ENCODE data around the gene ITGA1. TPM values are rescaled to one million over a fixed set of nuclear protein-coding genes. Genes with fewer than 3 reads are reported as not detected.
A peak's percentile ranks its signal among the peaks of the same experiment; 100 is the strongest.
"Not testable (repeated sequence)": the region's sequence is repeated elsewhere in the genome, so short reads cannot be mapped to it uniquely, and the experiment has no call there.

Gene ITGA1
- total and polyA plus RNA-seq, 2 donors (not counting 1 experiment from before 2014, with no cell fraction given) = 12.6 to 115 TPM

DNA sequence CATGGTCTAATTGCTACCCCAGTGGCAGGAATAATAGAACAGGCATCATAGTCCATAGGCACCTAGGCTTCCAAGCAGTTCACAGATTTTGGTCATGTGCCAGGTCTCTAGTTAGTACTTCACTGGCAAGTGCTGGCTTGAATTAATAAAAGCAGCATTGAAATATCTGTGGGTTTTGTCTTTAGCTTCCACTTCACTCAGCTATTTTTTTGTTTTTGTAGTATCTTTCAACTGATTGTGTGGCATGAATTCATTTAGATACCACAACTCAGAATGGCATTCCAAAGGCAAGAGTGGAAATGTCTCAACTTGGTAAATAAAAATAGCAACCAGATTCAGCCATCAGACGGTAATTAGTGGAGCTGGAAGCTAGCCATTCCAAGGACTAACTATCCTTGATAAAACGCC, 173.6 kb downstream of the ITGA1 start:
- TF ChIP-seq, protein P1, sequence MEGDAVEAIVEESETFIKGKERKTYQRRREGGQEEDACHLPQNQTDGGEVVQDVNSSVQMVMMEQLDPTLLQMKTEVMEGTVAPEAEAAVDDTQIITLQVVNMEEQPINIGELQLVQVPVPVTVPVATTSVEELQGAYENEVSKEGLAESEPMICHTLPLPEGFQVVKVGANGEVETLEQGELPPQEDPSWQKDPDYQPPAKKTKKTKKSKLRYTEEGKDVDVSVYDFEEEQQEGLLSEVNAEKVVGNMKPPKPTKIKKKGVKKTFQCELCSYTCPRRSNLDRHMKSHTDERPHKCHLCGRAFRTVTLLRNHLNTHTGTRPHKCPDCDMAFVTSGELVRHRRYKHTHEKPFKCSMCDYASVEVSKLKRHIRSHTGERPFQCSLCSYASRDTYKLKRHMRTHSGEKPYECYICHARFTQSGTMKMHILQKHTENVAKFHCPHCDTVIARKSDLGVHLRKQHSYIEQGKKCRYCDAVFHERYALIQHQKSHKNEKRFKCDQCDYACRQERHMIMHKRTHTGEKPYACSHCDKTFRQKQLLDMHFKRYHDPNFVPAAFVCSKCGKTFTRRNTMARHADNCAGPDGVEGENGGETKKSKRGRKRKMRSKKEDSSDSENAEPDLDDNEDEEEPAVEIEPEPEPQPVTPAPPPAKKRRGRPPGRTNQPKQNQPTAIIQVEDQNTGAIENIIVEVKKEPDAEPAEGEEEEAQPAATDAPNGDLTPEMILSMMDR (conservative IDR thresholded peaks at IDR 0.05 in 1 of 2, IDR thresholded peaks at IDR 0.05 in 1 of 2; ENCODE audit: low read depth in 1 of 2, low read length in 2 of 2) = no peak
- no peak for TF ChIP-seq EZH2 (IDR thresholded peaks at IDR 0.05; ENCODE audit: low read length, missing control alignments)
- Histone ChIP-seq H2AFZ (ENCODE audit: low read length) (no peak overlapping the region), H3K79me2 (ENCODE audit: control insufficient read depth, insufficient read depth, low read length) (no peaks in the 10 kb centered on the region), H3K4me2 (ENCODE audit: extremely low read depth, insufficient read depth, low read length) (no peak overlapping the region), H3K27me3 (ENCODE audit: control insufficient read depth, insufficient read depth, low read length) (no peaks in the 10 kb centered on the region), H3K36me3 (ENCODE audit: control insufficient read depth, insufficient read depth, low read length) (no peaks in the 10 kb centered on the region), H3K9me3 (ENCODE audit: control insufficient read depth, insufficient read depth, low read depth, low read length) (no peaks in the 10 kb centered on the region), H3K4me1 (ENCODE audit: control insufficient read depth, extremely low read depth, insufficient read depth, low read length) (no peaks in the 10 kb centered on the region), H3K27ac (ENCODE audit: insufficient read depth, low read length) (no peak overlapping the region), H3K9ac (ENCODE audit: insufficient read depth, low read length) (no peak overlapping the region), H4K20me1 (ENCODE audit: control insufficient read depth, extremely low read depth, insufficient read depth, low read length) (no peaks in the 10 kb centered on the region), H3K4me3 (replicated peaks in 1 of 4; ENCODE audit: control extremely low read depth in 1 of 4, insufficient read depth in 1 of 4, low read depth in 3 of 4, low read length in 4 of 4) (no peak overlapping the region)
- DNase-seq (ENCODE audit: low read depth in 2 of 2) = peak in 1 of 2 donors; percentile 67

DNA sequence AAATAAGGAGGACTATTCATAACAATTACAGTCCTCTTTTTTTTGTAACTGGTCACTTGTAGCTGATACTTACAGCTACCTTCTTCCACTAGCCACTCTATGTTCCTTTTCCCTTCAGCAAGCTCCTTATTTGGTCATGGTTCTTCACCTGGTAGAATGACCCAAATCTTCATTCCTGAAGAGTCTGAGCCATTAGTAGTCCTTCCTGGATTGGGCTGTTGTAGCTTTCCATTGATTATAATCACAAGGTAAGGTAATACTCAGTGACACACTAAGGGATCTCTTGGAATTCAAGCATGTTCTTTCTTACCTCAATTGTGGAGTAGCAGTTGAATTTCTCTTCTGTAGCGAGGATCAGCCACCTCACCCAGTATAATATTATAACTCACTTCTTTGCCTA, 175.9 kb downstream of the ITGA1 start:
- no peaks in the 10 kb centered on the region for H4K20me1 ChIP-seq (ENCODE audit: control insufficient read depth, extremely low read depth, insufficient read depth, low read length)
- DNase-seq (ENCODE audit: low read depth in 2 of 2) = no peak
- TF ChIP-seq, protein P1 (conservative IDR thresholded peaks at IDR 0.05 in 1 of 2, IDR thresholded peaks at IDR 0.05 in 1 of 2; ENCODE audit: low read depth in 1 of 2, low read length in 2 of 2) = no peak
- no peak for TF ChIP-seq EZH2 (IDR thresholded peaks at IDR 0.05; ENCODE audit: low read length, missing control alignments)

DNA sequence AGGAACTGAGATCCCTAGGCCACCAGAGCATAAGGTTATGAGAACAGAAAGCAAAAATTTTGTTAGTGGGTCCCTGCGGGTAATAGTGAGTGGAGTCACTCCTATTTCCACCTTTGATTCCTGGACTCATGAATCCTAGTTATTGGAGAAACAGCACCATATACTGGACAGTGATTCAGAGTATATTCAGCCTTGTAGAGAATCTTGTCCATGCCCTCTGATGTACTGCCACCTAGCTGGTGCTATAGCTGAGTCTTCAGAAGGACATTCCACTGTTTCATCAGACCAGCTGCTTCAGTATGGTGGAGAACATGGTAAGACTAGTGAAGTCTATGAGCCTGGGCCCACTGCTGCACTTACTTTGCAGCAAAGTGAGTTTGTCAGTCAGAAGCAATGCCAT, 176.4 kb downstream of the ITGA1 start:
- no peaks in the 10 kb centered on the region for H3K4me1 ChIP-seq (ENCODE audit: control insufficient read depth, extremely low read depth, insufficient read depth, low read length)
- no peaks in the 10 kb centered on the region for H4K20me1 ChIP-seq (ENCODE audit: control insufficient read depth, extremely low read depth, insufficient read depth, low read length)
- no peak overlapping the region for H3K4me3 ChIP-seq (replicated peaks in 1 of 4; ENCODE audit: control extremely low read depth in 1 of 4, insufficient read depth in 1 of 4, low read depth in 3 of 4, low read length in 4 of 4)
- H3K27me3 ChIP-seq (ENCODE audit: control insufficient read depth, insufficient read depth, low read length) = no peaks in the 10 kb centered on the region
- H3K27ac ChIP-seq (ENCODE audit: insufficient read depth, low read length) = no peak overlapping the region
- DNase-seq (ENCODE audit: low read depth in 2 of 2) = no peak
- H2AFZ ChIP-seq (ENCODE audit: low read length) = no peak overlapping the region
- H3K79me2 ChIP-seq (ENCODE audit: control insufficient read depth, insufficient read depth, low read length) = no peaks in the 10 kb centered on the region
- H3K9ac ChIP-seq (ENCODE audit: insufficient read depth, low read length) = no peak overlapping the region
- H3K9me3 ChIP-seq (ENCODE audit: control insufficient read depth, insufficient read depth, low read depth, low read length) = no peaks in the 10 kb centered on the region
- TF ChIP-seq EZH2 (IDR thresholded peaks at IDR 0.05; ENCODE audit: low read length, missing control alignments) = no peak
- TF ChIP-seq, protein P1 (conservative IDR thresholded peaks at IDR 0.05 in 1 of 2, IDR thresholded peaks at IDR 0.05 in 1 of 2; ENCODE audit: low read depth in 1 of 2, low read length in 2 of 2) = no peak
- no peak overlapping the region for H3K4me2 ChIP-seq (ENCODE audit: extremely low read depth, insufficient read depth, low read length)
- H3K36me3 ChIP-seq (ENCODE audit: control insufficient read depth, insufficient read depth, low read length) = no peaks in the 10 kb centered on the region

More for the DNA sequence above, 175.9 kb downstream of the ITGA1 start:
- H3K9ac ChIP-seq (ENCODE audit: insufficient read depth, low read length) = no peak overlapping the region
- H3K9me3 ChIP-seq (ENCODE audit: control insufficient read depth, insufficient read depth, low read depth, low read length) = no peaks in the 10 kb centered on the region
- no peaks in the 10 kb centered on the region for H3K36me3 ChIP-seq (ENCODE audit: control insufficient read depth, insufficient read depth, low read length)
- no peak overlapping the region for H3K27ac ChIP-seq (ENCODE audit: insufficient read depth, low read length)
- H3K27me3 ChIP-seq (ENCODE audit: control insufficient read depth, insufficient read depth, low read length) = no peaks in the 10 kb centered on the region
- no peaks in the 10 kb centered on the region for H3K4me1 ChIP-seq (ENCODE audit: control insufficient read depth, extremely low read depth, insufficient read depth, low read length)
- no peaks in the 10 kb centered on the region for H3K79me2 ChIP-seq (ENCODE audit: control insufficient read depth, insufficient read depth, low read length)
- no peak overlapping the region for H3K4me3 ChIP-seq (replicated peaks in 1 of 4; ENCODE audit: control extremely low read depth in 1 of 4, insufficient read depth in 1 of 4, low read depth in 3 of 4, low read length in 4 of 4)
- no peak overlapping the region for H2AFZ ChIP-seq (ENCODE audit: low read length)
- no peak overlapping the region for H3K4me2 ChIP-seq (ENCODE audit: extremely low read depth, insufficient read depth, low read length)

DNA sequence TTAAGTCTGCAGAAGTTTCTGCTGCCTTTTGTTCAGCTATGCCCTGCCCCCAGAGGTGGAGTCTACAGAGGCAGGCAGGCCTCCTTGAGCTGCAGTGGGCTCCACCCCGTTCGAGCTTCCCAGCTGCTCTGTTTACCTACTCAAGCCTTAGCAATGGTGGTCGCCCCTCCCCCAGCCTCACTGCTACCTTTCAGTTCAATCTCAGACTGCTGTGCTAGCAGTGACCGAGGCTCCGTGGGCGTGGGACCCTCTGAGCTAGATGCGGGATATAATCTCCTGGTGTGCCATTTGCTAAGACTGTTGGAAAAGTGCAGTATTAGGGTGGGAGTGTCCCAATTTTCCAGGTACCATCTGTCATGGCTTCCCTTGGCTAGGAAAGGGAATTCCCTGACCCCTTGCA, 188.4 kb downstream of the ITGA1 start:
- not testable (repeated sequence) for H3K79me2 ChIP-seq (ENCODE audit: control insufficient read depth, insufficient read depth, low read length); H3K4me3 ChIP-seq (replicated peaks in 1 of 4; ENCODE audit: control extremely low read depth in 1 of 4, insufficient read depth in 1 of 4, low read depth in 3 of 4, low read length in 4 of 4); H3K36me3 ChIP-seq (ENCODE audit: control insufficient read depth, insufficient read depth, low read length); H3K9ac ChIP-seq (ENCODE audit: insufficient read depth, low read length); H3K4me1 ChIP-seq (ENCODE audit: control insufficient read depth, extremely low read depth, insufficient read depth, low read length); H3K27ac ChIP-seq (ENCODE audit: insufficient read depth, low read length); H3K9me3 ChIP-seq (ENCODE audit: control insufficient read depth, insufficient read depth, low read depth, low read length); DNase-seq (ENCODE audit: low read depth in 2 of 2); H2AFZ ChIP-seq (ENCODE audit: low read length); H3K27me3 ChIP-seq (ENCODE audit: control insufficient read depth, insufficient read depth, low read length); H4K20me1 ChIP-seq (ENCODE audit: control insufficient read depth, extremely low read depth, insufficient read depth, low read length); H3K4me2 ChIP-seq (ENCODE audit: extremely low read depth, insufficient read depth, low read length)
